ENCODE results near the gene CSNK1A1L. TPM values are rescaled to one million over a fixed set of nuclear protein-coding genes. Genes with fewer than 3 reads are reported as not detected.

Gene CSNK1A1L
- total and polyA plus RNA-seq, 2 donors (not counting 1 experiment from before 2014, with no cell fraction given), result not detected

GRCh38 chr13:37107868-37108267 lies 2.4 kb upstream of the CSNK1A1L start:
- intact Hi-C loops (cut with micrococcal nuclease), result no loop called here
- WGBS (ENCODE audit: insufficient coverage), result no CpG with 5 or more reads among the region's 1 CpG
- H3K4me3 Mint-ChIP-seq, result no peak overlapping the region

GRCh38 chr13:37107456-37107855 lies 2.0 kb upstream of the CSNK1A1L start:
- Histone ChIP-seq H3K4me2 (replicated peaks; ENCODE audit: low read depth, low read length, poor library complexity, severe bottlenecking) (no peak overlapping the region), H3K36me3 (replicated peaks in 1 of 2; ENCODE audit: control extremely low read depth in 1 of 2, control insufficient read depth in 1 of 2, extremely low read depth in 1 of 2, insufficient read depth in 2 of 2, low read length in 1 of 2) (no peaks in the 10 kb centered on the region), H3K27ac (ENCODE audit: low read length in 2 of 2) (no peak overlapping the region), H3K9ac (ENCODE audit: low read length) (no peak overlapping the region), H3K4me1 (ENCODE audit: control insufficient read depth in 2 of 2, insufficient read depth in 2 of 2, low read length in 2 of 2) (no peaks in the 10 kb centered on the region), H3K4me3 (ENCODE audit: control extremely low read depth in 1 of 5, extremely low read depth in 1 of 5, insufficient read depth in 1 of 5, low read depth in 2 of 5, low read length in 4 of 5) (no peak overlapping the region), H3K79me2 (ENCODE audit: control insufficient read depth, insufficient read depth, low read length) (no peaks in the 10 kb centered on the region), H2AFZ (ENCODE audit: insufficient read depth, low read depth, low read length, poor library complexity, severe bottlenecking) (no peak overlapping the region), H3K9me3 (ENCODE audit: control extremely low read depth in 1 of 3, control insufficient read depth in 2 of 3, insufficient read depth in 1 of 3, low read length in 2 of 3) (peaks cover 0 to 5% (median 0%) of the 10 kb centered on the region in 3 donors), H3K27me3 (replicated peaks in 1 of 4; ENCODE audit: control extremely low read depth in 1 of 4, control insufficient read depth in 3 of 4, insufficient read depth in 4 of 4, low read length in 3 of 4) (peaks cover 0 to 4% (median 0%) of the 10 kb centered on the region in 4 experiments), H4K20me1 (ENCODE audit: control insufficient read depth, insufficient read depth, low read length, poor library complexity, severe bottlenecking) (no peaks in the 10 kb centered on the region)
- CTCF ChIA-PET, result no interaction called here
- intact Hi-C loops (cut with micrococcal nuclease), result no loop called here
- ATAC-seq (ENCODE audit: low read depth) (no peak), DNase-seq (no peak)
- Mint-ChIP-seq H3K4me1 (no peaks in the 10 kb centered on the region), H3K27ac (no peak overlapping the region), H3K4me3 (no peak overlapping the region), H3K27me3 (peaks cover 12% of the 10 kb centered on the region), H3K9me3 (ENCODE audit: insufficient read depth) (no peaks in the 10 kb centered on the region)
- 93% methylated on average over 3 of the region's 4 CpGs for WGBS (ENCODE audit: insufficient coverage)
- POLR2A ChIA-PET, result no interaction called here
- TF ChIP-seq EZH2 (IDR thresholded peaks at IDR 0.05; ENCODE audit: borderline replicate concordance, insufficient read depth, low read depth, low read length, poor library complexity, severe bottlenecking) (no peak), CTCF (IDR thresholded peaks at IDR 0.05) (no peak)

More at GRCh38 chr13:37107868-37108267, 2.4 kb upstream of the CSNK1A1L start:
- no peak overlapping the region for H2AFZ ChIP-seq (ENCODE audit: insufficient read depth, low read depth, low read length, poor library complexity, severe bottlenecking)
- ChIA-PET CTCF (interaction anchor here (0.9 kb wide), 1 partner anchor 12 kb away, joined by 3 read pairs; no protein-coding TSS in a partner anchor), POLR2A (no interaction called here)
- Mint-ChIP-seq H3K4me1 (no peaks in the 10 kb centered on the region), H3K9me3 (ENCODE audit: insufficient read depth) (no peaks in the 10 kb centered on the region), H3K27me3 (peaks cover 12% of the 10 kb centered on the region), H3K27ac (no peak overlapping the region)
- H3K9ac ChIP-seq (ENCODE audit: low read length), result no peak overlapping the region
- no peak for TF ChIP-seq CTCF (IDR thresholded peaks at IDR 0.05)
- TF ChIP-seq EZH2 (IDR thresholded peaks at IDR 0.05; ENCODE audit: borderline replicate concordance, insufficient read depth, low read depth, low read length, poor library complexity, severe bottlenecking), result no peak
- no peak overlapping the region for H3K27ac ChIP-seq (ENCODE audit: low read length in 2 of 2)
- H3K79me2 ChIP-seq (ENCODE audit: control insufficient read depth, insufficient read depth, low read length), result no peaks in the 10 kb centered on the region
- H3K4me3 ChIP-seq (ENCODE audit: control extremely low read depth in 1 of 5, extremely low read depth in 1 of 5, insufficient read depth in 1 of 5, low read depth in 2 of 5, low read length in 4 of 5), result no peak overlapping the region
- ATAC-seq (ENCODE audit: low read depth) (no peak), DNase-seq (no peak)
- peaks cover 0 to 4% (median 0%) of the 10 kb centered on the region in 4 experiments for H3K27me3 ChIP-seq (replicated peaks in 1 of 4; ENCODE audit: control extremely low read depth in 1 of 4, control insufficient read depth in 3 of 4, insufficient read depth in 4 of 4, low read length in 3 of 4)
- no peaks in the 10 kb centered on the region for H3K36me3 ChIP-seq (replicated peaks in 1 of 2; ENCODE audit: control extremely low read depth in 1 of 2, control insufficient read depth in 1 of 2, extremely low read depth in 1 of 2, insufficient read depth in 2 of 2, low read length in 1 of 2)
- no peaks in the 10 kb centered on the region for H3K4me1 ChIP-seq (ENCODE audit: control insufficient read depth in 2 of 2, insufficient read depth in 2 of 2, low read length in 2 of 2)
- no peaks in the 10 kb centered on the region for H4K20me1 ChIP-seq (ENCODE audit: control insufficient read depth, insufficient read depth, low read length, poor library complexity, severe bottlenecking)
- H3K9me3 ChIP-seq (ENCODE audit: control extremely low read depth in 1 of 3, control insufficient read depth in 2 of 3, insufficient read depth in 1 of 3, low read length in 2 of 3), result peaks cover 0 to 5% (median 0%) of the 10 kb centered on the region in 3 donors
- no peak overlapping the region for H3K4me2 ChIP-seq (replicated peaks; ENCODE audit: low read depth, low read length, poor library complexity, severe bottlenecking)

All from B cell (primary cell).